ENCODE measurements around the gene ACTR1B.

DNA sequence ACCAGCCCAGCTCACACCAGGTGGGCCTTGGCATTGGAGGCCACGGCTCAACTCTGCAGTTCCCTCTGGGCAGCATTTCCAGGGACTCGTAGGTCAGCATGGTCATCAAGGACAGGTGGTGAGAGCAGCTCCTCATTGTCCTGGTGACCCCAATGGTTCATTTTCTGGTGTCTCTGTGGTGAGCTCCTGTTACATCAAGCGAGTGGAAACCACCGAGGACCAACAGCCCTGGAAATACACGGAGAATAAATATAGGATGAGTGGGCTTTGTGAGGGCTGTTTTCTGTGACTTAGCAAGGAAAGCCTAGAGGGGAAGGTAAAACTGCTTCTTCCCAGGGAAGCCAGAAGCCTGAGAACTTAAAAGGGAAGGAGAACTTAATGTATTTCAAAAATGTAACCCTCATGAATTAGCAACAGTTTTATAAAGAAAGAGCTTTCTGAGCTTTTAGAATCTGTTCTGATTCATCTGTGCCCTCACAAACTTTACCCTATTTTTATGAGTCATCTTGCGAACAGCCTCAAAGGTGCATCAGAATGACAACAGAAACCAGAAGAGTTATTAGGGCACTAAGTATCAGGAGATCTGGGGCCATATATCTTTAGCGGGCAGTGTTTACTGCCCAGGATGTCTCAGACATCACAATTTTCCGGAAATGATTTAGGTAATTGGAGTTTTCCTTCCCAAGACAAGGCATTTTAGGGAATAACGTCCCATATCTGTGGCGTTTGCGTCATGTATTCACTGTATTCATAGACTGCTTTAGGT is 24.4 kb upstream of the ACTR1B start:
- TF ChIP-seq, protein P1, sequence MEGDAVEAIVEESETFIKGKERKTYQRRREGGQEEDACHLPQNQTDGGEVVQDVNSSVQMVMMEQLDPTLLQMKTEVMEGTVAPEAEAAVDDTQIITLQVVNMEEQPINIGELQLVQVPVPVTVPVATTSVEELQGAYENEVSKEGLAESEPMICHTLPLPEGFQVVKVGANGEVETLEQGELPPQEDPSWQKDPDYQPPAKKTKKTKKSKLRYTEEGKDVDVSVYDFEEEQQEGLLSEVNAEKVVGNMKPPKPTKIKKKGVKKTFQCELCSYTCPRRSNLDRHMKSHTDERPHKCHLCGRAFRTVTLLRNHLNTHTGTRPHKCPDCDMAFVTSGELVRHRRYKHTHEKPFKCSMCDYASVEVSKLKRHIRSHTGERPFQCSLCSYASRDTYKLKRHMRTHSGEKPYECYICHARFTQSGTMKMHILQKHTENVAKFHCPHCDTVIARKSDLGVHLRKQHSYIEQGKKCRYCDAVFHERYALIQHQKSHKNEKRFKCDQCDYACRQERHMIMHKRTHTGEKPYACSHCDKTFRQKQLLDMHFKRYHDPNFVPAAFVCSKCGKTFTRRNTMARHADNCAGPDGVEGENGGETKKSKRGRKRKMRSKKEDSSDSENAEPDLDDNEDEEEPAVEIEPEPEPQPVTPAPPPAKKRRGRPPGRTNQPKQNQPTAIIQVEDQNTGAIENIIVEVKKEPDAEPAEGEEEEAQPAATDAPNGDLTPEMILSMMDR (IDR thresholded peaks at IDR 0.05) = no peak
- no peak for TF ChIP-seq POLR2A (IDR thresholded peaks at IDR 0.05)

Data from gastroesophageal sphincter (tissue), 3 donors.